GM12878 (cell line): ENCODE data around the gene TECTB. TPM values are rescaled to one million over a fixed set of nuclear protein-coding genes. Genes with fewer than 3 reads are reported as not detected.

Experiments
- ATAC-seq: fragments of 200-7000 bp; cut with Tn5 transposase; 3 replicates; pipeline ENCODE4 v1.9.1; 2020; ENCODE audit warnings: mild to moderate bottlenecking, moderate library complexity
- BruUV-seq: library from RNA; stranded (reverse); fragments of 400-500 nt; replicated peaks from 2 replicates; lab custom pipeline; 2021; lab: Mats Ljungman, UMichigan
- CTCF ChIA-PET: fragments of 300-600 bp; sonication (Branson Sonifier 250); formaldehyde crosslinking; extraction: SDS; loops from one replicate; lab custom pipeline; 2021; ENCODE audit warnings: inconsistent platforms; lab: Yijun Ruan, JAX
- POLR2A ChIA-PET: fragments of 350-600 bp; formaldehyde crosslinking; extraction: SDS; loops from one replicate; lab custom pipeline; 2021; ENCODE audit warnings: inconsistent platforms; lab: Charles Lee
- RAD21 ChIA-PET: fragments of 300-600 bp; sonication (Branson Sonifier 250); formaldehyde crosslinking; loops from one replicate; lab custom pipeline; 2023; ENCODE audit warnings: antibody characterized with exemption; ENCODE audit not compliant: unreplicated experiment; lab: Charles Lee
- SMC1A ChIA-PET: fragments of 300-600 bp; sonication (Branson Sonifier 250); formaldehyde crosslinking; loops from one replicate; lab custom pipeline; 2023; ENCODE audit not compliant: unreplicated experiment, uncharacterized antibody; lab: Charles Lee
- DNase-seq: peaks from one replicate; pipeline ENCODE4 v3.0.0-alpha.2; 2011; ENCODE audit warnings: low read depth, low spot score
- FAIRE-seq: peaks from 3 replicates; lab custom pipeline; 2011; peaks lifted over from hg19 to GRCh38; lab: Jason Lieb, UNC
- H2AFZ ChIP-seq: 2 replicates; pipeline ENCODE4 v1.6.0; 2011; ENCODE audit warnings: low read depth, low read length, control low read depth; ENCODE audit not compliant: control insufficient read depth
- H3K27ac ChIP-seq: 2 replicates; pipeline ENCODE4 v1.5.1; 2011; ENCODE audit warnings: control low read depth; ENCODE audit not compliant: control insufficient read depth, insufficient read depth
- H3K27me3 ChIP-seq, 2 experiments: replicated peaks in 1 of 2; 2 replicates each; pipeline versions ENCODE4 v1.6.0 to v1.6.1; 2011; ENCODE audit warnings: low read length in 1 of 2; ENCODE audit not compliant: control insufficient read depth in 2 of 2, insufficient read depth in 2 of 2
- H3K36me3 ChIP-seq, 2 experiments: 2 replicates each; pipeline ENCODE4 v1.5.1; 2011; ENCODE audit warnings: low read length in 1 of 2; ENCODE audit not compliant: control insufficient read depth in 2 of 2, insufficient read depth in 2 of 2
- H3K4me1 ChIP-seq: 2 replicates; pipeline ENCODE4 v1.6.1; 2011; ENCODE audit warnings: mild to moderate bottlenecking, low read length, moderate library complexity, mixed read lengths; ENCODE audit not compliant: control insufficient read depth, insufficient read depth
- H3K4me2 ChIP-seq: 2 replicates; pipeline ENCODE4 v1.6.0; 2011; ENCODE audit warnings: control low read depth; ENCODE audit not compliant: control insufficient read depth, insufficient read depth
- H3K4me3 ChIP-seq: fragments of 200-600 bp; sonication (generic); 2 replicates; pipeline ENCODE4 v1.5.1; 2016
- H3K79me2 ChIP-seq: 2 replicates; pipeline ENCODE4 v1.6.0; 2011; ENCODE audit warnings: low read length; ENCODE audit not compliant: control insufficient read depth, insufficient read depth
- H3K9ac ChIP-seq: 2 replicates; pipeline ENCODE4 v1.8.0; 2011; ENCODE audit warnings: low read length, control low read depth, mixed read lengths; ENCODE audit not compliant: control insufficient read depth, insufficient read depth
- H3K9me3 ChIP-seq: replicated peaks from 3 replicates; pipeline ENCODE4 v1.5.1; 2011; ENCODE audit warnings: mild to moderate bottlenecking, low read length; ENCODE audit not compliant: control insufficient read depth, insufficient read depth
- H4K20me1 ChIP-seq: 2 replicates; pipeline ENCODE4 v1.6.0; 2011; ENCODE audit not compliant: control insufficient read depth, insufficient read depth
- BMI1 ChIP-seq: fragments of 450-650 bp; IDR thresholded peaks from 2 replicates; pipeline ENCODE4 v1.6.1; 2016; ENCODE audit warnings: mild to moderate bottlenecking, moderate library complexity, borderline replicate concordance
- CBFB ChIP-seq: IDR thresholded peaks from 2 replicates; pipeline ENCODE4 v1.6.1; 2016; ENCODE audit warnings: antibody characterized with exemption, low read depth
- CHD1 ChIP-seq: IDR thresholded peaks from 2 replicates; pipeline ENCODE4 v1.6.1; 2012; ENCODE audit warnings: low read depth, low read length, improper control_type of control experiment
- REST ChIP-seq: IDR thresholded peaks from 2 replicates; pipeline ENCODE4 v1.6.1; 2012; ENCODE audit warnings: mild to moderate bottlenecking, low read depth, low read length
- ZBTB33 ChIP-seq: fragments of 450-650 bp; IDR thresholded peaks from 2 replicates; pipeline ENCODE4 v1.6.1; 2017; ENCODE audit warnings: mild to moderate bottlenecking
- ZNF207 ChIP-seq: fragments of 450-650 bp; IDR thresholded peaks from 2 replicates; pipeline ENCODE4 v1.6.1; 2014; ENCODE audit warnings: antibody characterized with exemption, mild to moderate bottlenecking, borderline replicate concordance
- whole genome bisulfite sequencing: methylation state at CpG from one replicate; pipeline ENCODE4 v1.1.6; 2016; ENCODE audit warnings: low lambda C conversion rate; ENCODE audit not compliant: insufficient replicate concordance, insufficient coverage; ENCODE audit errors: missing lambda C conversion rate; 5-methylcytosine and 5-hydroxymethylcytosine counted together
- in situ Hi-C: fragments of 300-500 bp; cut with MboI; formaldehyde crosslinking; loops from 9 replicates; pipeline ENCODE4 v1.14.3; 2018; ENCODE audit warnings: mixed read lengths
- intact Hi-C: fragments of 100-400 bp; cut with micrococcal nuclease; formaldehyde crosslinking; loops from one replicate; pipeline ENCODE4 v1.14.2; 2022; ENCODE audit not compliant: unreplicated experiment
- polyA plus RNA-seq, 11 experiments: library from polyadenylated mRNA; depleted of rRNA in 4 of 11; unstranded in 6 of 11; stranded (reverse) in 5 of 11; fragments of >200 nt; fragmentation: Nextera tagmentation in 4 of 11; fragmentation: Illumina TruSeq in 1 of 11; extraction: Ambion mirVana in 4 of 11; extraction: Trizol in 1 of 11; gene quantifications; 1 replicate in 1 of 11; 2 replicates in 10 of 11; pipeline versions ENCODE4 v1.2.1 to v1.2.3, GENCODE V29; 2011 to 2016; ENCODE audit warnings: inconsistent platforms in 2 of 11, missing spikeins in 2 of 11, low read depth in 1 of 11
- total RNA-seq, 4 experiments: library from RNA; depleted of rRNA in 3 of 4; stranded (reverse); fragments of >200 nt in 3 of 4; fragmentation: Illumina TruSeq in 1 of 4; extraction: Trizol in 1 of 4; gene quantifications; 2 replicates each; pipeline versions ENCODE4 v1.2.1 to v1.2.3, GENCODE V29; 2013 to 2021

The TECTB gene
- total and polyA plus RNA-seq, 10 of the 15 experiments (the other 5 are each of a cell fraction or from before 2014, with no cell fraction given) = not detected

- no peak for TF ChIP-seq REST
- TF ChIP-seq ZBTB33 = no peak
- no peak for TF ChIP-seq CBFB
These were observed 19.1 kb downstream of the TECTB start (continued) for GRCh38 chr10:112302335-112302734.

GRCh38 chr10:112303528-112303927 is 20.3 kb downstream of the TECTB start:
- FAIRE-seq (no peak), DNase-seq (no peak), ATAC-seq (no peak)
- H4K20me1 ChIP-seq = no peaks in the 10 kb centered on the region
- ChIA-PET POLR2A (no interaction called here), CTCF (interaction anchor here (1.1 to 2.2 kb wide), 2 partner anchors 13 to 168 kb away, joined by 3 to 7 read pairs; no protein-coding TSS in a partner anchor), RAD21 (no interaction called here), SMC1A (no interaction called here)
- no peak overlapping the region for H3K9ac ChIP-seq
- no peak overlapping the region for H3K4me2 ChIP-seq
- H3K36me3 ChIP-seq = no peaks in the 10 kb centered on the region
- TF ChIP-seq ZNF207 (no peak), BMI1 (no peak), CHD1 (no peak)
- no peak overlapping the region for H2AFZ ChIP-seq
- no peaks in the 10 kb centered on the region for H3K27me3 ChIP-seq
- no TSS peak for BruUV-seq
- in situ Hi-C loops = no loop called here
- H3K4me3 ChIP-seq = no peak overlapping the region
- H3K79me2 ChIP-seq = no peaks in the 10 kb centered on the region
- H3K9me3 ChIP-seq = no peaks in the 10 kb centered on the region
- intact Hi-C loops = no loop called here
- 21% methylated on average over 2 of the region's 2 CpGs for WGBS
- no peak overlapping the region for H3K27ac ChIP-seq
- no peaks in the 10 kb centered on the region for H3K4me1 ChIP-seq
